Parathyroid adenoma (tissue), 2 donors: Measurements from ENCODE around the gene GRAP2.
"Not testable (repeated sequence)": the region's sequence is repeated elsewhere in the genome, so short reads cannot be mapped to it uniquely, and the experiment has no call there.

Experiments used
- H2AFZ ChIP-seq: fragments of 300-600 bp; sonication (generic); one replicate; pipeline ENCODE4 v1.7.0; 2017; ENCODE audit warnings: antibody characterized with exemption, mild to moderate bottlenecking
- H3K27ac ChIP-seq: fragments of 300-600 bp; sonication (generic); one replicate; pipeline ENCODE4 v1.7.0; 2017
- H3K27me3 ChIP-seq: fragments of 300-600 bp; sonication (generic); one replicate; pipeline ENCODE4 v1.7.0; 2017; ENCODE audit warnings: low read length; ENCODE audit not compliant: control insufficient read depth, insufficient read depth
- H3K36me3 ChIP-seq: fragments of 300-600 bp; sonication (generic); one replicate; pipeline ENCODE4 v1.7.0; 2017; ENCODE audit warnings: low read length; ENCODE audit not compliant: control insufficient read depth, insufficient read depth
- H3K4me1 ChIP-seq: fragments of 300-600 bp; sonication (generic); one replicate; pipeline ENCODE4 v1.7.0; 2017; ENCODE audit warnings: control low read depth
- H3K4me2 ChIP-seq: fragments of 300-600 bp; sonication (generic); one replicate; pipeline ENCODE4 v1.7.0; 2017; ENCODE audit warnings: low read length
- H3K4me3 ChIP-seq: fragments of 300-600 bp; sonication (generic); one replicate; pipeline ENCODE4 v1.7.0; 2017; ENCODE audit warnings: low read depth, low read length
- H3K79me2 ChIP-seq: fragments of 300-600 bp; sonication (generic); one replicate; pipeline ENCODE4 v1.7.0; 2017; ENCODE audit warnings: control low read depth
- H3K9ac ChIP-seq: fragments of 300-600 bp; sonication (generic); one replicate; pipeline ENCODE4 v1.7.0; 2017; ENCODE audit warnings: mild to moderate bottlenecking
- H3K9me3 ChIP-seq: fragments of 300-600 bp; sonication (generic); one replicate; pipeline ENCODE4 v1.7.0; 2017; ENCODE audit warnings: low read length; ENCODE audit not compliant: control insufficient read depth
- TF ChIP-seq, protein P1 (sequence below): fragments of 300-600 bp; sonication (generic); IDR thresholded peaks from one replicate; pipeline ENCODE4 v1.7.0; 2017; ENCODE audit warnings: antibody characterized with exemption, mild to moderate bottlenecking
- donor health status: primary hyperparathyroidism.

Gene GRAP2

GRCh38 chr22:39949964-39950737 is 49.3 kb downstream of the GRAP2 start:
- H3K4me1 ChIP-seq: no peaks in the 10 kb centered on the region
- H3K4me2 ChIP-seq: no peak overlapping the region
- no peaks in the 10 kb centered on the region for H3K9me3 ChIP-seq
- H3K4me3 ChIP-seq: no peak overlapping the region
- H3K36me3 ChIP-seq: no peaks in the 10 kb centered on the region
- H3K27ac ChIP-seq: no peak overlapping the region
- H2AFZ ChIP-seq: no peak overlapping the region
- H3K9ac ChIP-seq: no peak overlapping the region
- TF ChIP-seq, protein P1, sequence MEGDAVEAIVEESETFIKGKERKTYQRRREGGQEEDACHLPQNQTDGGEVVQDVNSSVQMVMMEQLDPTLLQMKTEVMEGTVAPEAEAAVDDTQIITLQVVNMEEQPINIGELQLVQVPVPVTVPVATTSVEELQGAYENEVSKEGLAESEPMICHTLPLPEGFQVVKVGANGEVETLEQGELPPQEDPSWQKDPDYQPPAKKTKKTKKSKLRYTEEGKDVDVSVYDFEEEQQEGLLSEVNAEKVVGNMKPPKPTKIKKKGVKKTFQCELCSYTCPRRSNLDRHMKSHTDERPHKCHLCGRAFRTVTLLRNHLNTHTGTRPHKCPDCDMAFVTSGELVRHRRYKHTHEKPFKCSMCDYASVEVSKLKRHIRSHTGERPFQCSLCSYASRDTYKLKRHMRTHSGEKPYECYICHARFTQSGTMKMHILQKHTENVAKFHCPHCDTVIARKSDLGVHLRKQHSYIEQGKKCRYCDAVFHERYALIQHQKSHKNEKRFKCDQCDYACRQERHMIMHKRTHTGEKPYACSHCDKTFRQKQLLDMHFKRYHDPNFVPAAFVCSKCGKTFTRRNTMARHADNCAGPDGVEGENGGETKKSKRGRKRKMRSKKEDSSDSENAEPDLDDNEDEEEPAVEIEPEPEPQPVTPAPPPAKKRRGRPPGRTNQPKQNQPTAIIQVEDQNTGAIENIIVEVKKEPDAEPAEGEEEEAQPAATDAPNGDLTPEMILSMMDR: no peak
- no peaks in the 10 kb centered on the region for H3K79me2 ChIP-seq
- no peaks in the 10 kb centered on the region for H3K27me3 ChIP-seq

DNA sequence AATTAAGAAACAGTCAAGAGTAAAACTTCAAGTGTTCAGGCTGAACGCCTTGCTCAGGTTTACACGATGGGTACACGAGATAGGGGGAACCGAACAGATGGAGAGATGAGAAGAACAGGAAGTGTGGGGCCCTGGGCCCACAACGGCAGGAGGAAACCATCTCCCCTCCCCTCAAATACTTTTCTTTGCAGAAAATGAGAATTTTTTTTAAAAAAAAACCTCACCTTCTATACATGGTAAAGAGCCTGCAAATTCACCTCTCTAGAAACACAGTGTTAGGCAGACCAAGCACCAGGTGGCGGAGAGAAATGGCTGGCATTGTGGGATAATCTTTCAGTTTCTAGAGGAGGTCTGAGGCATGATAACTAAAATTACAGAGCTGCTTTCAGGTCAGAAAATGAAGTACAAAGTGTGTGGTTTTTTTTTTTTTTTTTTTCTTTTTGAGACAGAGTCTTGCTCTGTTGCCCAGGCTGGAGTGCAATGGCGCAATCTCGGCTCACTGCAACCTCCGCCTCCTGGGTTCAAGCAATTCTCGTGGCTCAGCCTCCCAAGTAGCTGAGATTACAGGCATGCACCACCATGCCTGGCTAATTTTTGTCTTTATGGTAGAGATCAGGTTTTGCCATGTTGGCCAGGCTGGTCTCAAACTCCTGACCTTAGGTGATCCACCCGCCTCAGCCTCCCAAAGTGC is 50.9 kb downstream of the GRAP2 start:
- H2AFZ ChIP-seq, H3K4me3 ChIP-seq, H3K27me3 ChIP-seq, H3K79me2 ChIP-seq, H3K9me3 ChIP-seq, H3K4me2 ChIP-seq, H3K9ac ChIP-seq, H3K4me1 ChIP-seq, H3K36me3 ChIP-seq, H3K27ac ChIP-seq: not testable (repeated sequence)

DNA sequence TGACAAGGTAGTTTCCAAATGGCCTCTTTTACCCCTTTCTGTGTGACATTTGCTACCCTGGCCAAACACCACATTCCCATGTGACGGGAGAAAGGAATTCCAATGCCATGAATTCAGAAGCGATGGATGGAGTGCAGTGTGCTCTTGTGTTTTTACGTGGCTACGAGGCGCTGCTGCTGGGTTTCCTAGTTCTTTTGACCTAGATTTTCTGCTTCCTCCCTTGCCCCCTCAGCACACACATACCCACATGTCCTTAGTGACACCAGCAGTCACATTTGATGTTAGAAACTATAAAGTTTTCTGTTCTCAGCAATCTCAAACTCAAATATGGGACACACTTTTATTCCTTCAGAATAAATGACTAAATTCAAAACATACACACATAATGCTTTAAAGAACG is 51.5 kb downstream of the GRAP2 start:
- H2AFZ ChIP-seq: no peak overlapping the region
- no peaks in the 10 kb centered on the region for H3K9me3 ChIP-seq
- TF ChIP-seq, protein P1: no peak
- no peak overlapping the region for H3K4me2 ChIP-seq
- H3K79me2 ChIP-seq: no peaks in the 10 kb centered on the region
- no peak overlapping the region for H3K9ac ChIP-seq
- H3K27me3 ChIP-seq: no peaks in the 10 kb centered on the region
- H3K36me3 ChIP-seq: no peaks in the 10 kb centered on the region
- no peak overlapping the region for H3K27ac ChIP-seq
- H3K4me3 ChIP-seq: no peak overlapping the region
- no peaks in the 10 kb centered on the region for H3K4me1 ChIP-seq

DNA sequence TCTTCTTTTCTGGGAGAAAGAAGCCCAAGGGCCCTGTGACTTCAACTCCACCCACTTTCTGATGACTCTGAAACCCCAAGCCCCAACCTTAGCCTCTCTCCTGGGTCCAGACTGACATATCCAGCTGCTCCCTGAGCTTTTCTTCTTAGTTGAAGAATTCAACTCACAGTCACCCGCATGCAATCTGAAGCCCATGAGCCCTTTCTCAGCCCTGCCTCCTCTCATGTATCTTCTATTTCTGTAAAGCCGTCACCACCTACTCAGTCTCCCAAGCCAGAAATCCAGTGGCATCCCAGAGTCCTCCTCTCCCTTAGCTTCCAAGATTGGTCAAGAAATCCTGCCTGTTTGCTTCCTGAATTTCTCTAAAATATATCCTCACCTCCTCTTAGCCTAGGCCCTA is 52.2 kb downstream of the GRAP2 start:
- Histone ChIP-seq H2AFZ (no peak overlapping the region), H3K4me1 (no peaks in the 10 kb centered on the region), H3K36me3 (no peaks in the 10 kb centered on the region), H3K9ac (no peak overlapping the region), H3K4me3 (no peak overlapping the region), H3K27me3 (no peaks in the 10 kb centered on the region), H3K27ac (no peak overlapping the region), H3K9me3 (no peaks in the 10 kb centered on the region), H3K4me2 (no peak overlapping the region), H3K79me2 (no peaks in the 10 kb centered on the region)
- TF ChIP-seq, protein P1: no peak

DNA sequence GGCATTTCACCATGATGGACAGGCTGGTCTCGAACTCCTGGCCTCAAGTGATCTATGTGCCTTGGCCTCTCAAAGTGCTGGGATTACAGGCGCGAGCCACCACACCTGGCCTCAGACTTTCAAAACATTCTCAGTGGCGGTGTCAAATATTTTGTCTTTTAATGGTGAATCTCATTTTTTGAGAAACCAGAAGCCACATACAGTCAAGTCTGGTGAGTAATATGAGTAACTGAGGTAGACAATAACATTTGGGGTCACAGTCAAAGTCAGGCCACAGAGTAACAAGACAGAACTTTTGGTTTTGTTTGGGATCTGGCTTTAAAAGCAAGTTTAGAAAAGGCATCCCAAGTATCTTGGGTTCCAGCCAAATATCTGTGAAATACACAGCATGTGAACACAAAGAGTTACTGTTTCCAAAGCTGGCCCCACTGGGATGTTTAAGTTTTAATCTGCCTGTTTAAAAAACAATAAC is 53.7 kb downstream of the GRAP2 start:
- Histone ChIP-seq H3K9ac (no peak overlapping the region), H3K27me3 (no peaks in the 10 kb centered on the region), H3K4me2 (no peak overlapping the region), H3K4me3 (no peak overlapping the region), H3K79me2 (no peaks in the 10 kb centered on the region), H3K27ac (no peak overlapping the region), H3K9me3 (no peaks in the 10 kb centered on the region), H2AFZ (no peak overlapping the region), H3K4me1 (no peaks in the 10 kb centered on the region), H3K36me3 (no peaks in the 10 kb centered on the region)
- TF ChIP-seq, protein P1: no peak
